Measurements from ENCODE around the gene NPEPL1. TPM values are rescaled to one million over a fixed set of nuclear protein-coding genes. Genes with fewer than 3 reads are reported as not detected.

NPEPL1 gene
- total RNA-seq, 1 donor from 2014 or later, result 22.9 TPM

DNA sequence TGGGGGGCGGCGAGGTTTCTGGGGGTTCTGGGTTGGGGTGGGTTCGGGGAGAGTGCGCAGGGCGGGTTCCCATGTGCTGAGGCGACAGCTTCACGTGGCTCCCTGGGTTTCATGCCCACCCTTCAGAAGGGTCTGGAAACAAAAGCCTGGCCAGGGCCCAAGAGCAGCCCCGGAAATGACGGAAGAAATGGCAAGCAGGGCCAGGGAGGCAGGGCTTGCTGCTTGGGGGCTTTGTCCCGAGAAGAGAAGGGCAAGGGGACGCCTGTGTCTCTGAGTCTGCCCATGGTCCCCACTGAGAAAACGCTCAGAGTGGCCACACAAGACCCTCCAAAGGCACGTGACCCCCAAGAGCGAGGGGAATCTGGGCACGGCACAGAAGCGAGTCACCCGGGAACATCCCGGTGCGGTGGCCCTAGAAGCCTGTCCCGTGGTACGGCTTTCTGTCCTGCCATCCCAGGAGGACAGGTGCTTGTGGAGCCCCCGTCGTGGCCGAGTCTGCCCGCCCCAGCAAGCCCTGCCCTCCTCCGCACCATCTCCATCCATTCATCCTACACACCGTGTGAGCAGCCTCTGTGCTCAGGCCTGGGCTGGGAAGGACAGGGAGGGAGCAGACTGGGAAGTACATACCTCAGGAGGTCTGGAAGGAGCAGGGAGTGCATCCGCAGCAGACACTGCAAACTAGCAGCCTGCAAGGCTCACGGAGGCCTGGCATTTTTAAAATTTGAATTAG lies 9.0 kb downstream of the NPEPL1 start:
- peaks cover 25% of the 10 kb centered on the region for H3K36me3 Mint-ChIP-seq (ENCODE audit: low read depth)
- DNase-seq (ENCODE audit: low spot score), result no peak
- H3K9me3 Mint-ChIP-seq, result no peaks in the 10 kb centered on the region
- intact Hi-C loops (cut with micrococcal nuclease), result no loop called here
- no peak overlapping the region for H3K27ac Mint-ChIP-seq
- H3K4me1 Mint-ChIP-seq (ENCODE audit: low read depth), result no peaks in the 10 kb centered on the region
- H3K27me3 Mint-ChIP-seq (ENCODE audit: insufficient read depth), result no peaks in the 10 kb centered on the region
- H3K4me3 Mint-ChIP-seq, result no peak overlapping the region

DNA sequence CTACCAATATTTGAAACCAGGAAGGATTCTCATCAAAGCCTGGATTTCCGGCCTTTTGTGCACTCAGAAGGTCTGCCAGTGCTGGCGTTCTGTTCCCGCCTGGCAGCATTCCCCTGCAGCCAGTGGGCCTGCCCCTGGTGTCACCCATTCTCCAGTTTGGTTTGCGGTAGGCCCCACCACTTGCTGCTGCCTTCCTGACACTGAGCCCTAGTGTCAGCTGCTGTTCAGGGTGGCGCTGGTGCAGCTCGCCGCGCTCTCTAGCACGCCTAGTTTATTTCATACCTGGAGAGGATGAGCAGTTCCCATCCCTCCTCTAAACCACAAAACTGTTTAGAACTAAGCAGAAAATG lies 9.5 kb downstream of the NPEPL1 start:
- intact Hi-C loops (cut with micrococcal nuclease), result no loop called here
- Mint-ChIP-seq H3K4me3 (no peak overlapping the region), H3K4me1 (ENCODE audit: low read depth) (no peaks in the 10 kb centered on the region), H3K9me3 (no peaks in the 10 kb centered on the region), H3K27ac (no peak overlapping the region), H3K27me3 (ENCODE audit: insufficient read depth) (no peaks in the 10 kb centered on the region), H3K36me3 (ENCODE audit: low read depth) (peaks cover 22% of the 10 kb centered on the region)
- no peak for DNase-seq (ENCODE audit: low spot score)

DNA sequence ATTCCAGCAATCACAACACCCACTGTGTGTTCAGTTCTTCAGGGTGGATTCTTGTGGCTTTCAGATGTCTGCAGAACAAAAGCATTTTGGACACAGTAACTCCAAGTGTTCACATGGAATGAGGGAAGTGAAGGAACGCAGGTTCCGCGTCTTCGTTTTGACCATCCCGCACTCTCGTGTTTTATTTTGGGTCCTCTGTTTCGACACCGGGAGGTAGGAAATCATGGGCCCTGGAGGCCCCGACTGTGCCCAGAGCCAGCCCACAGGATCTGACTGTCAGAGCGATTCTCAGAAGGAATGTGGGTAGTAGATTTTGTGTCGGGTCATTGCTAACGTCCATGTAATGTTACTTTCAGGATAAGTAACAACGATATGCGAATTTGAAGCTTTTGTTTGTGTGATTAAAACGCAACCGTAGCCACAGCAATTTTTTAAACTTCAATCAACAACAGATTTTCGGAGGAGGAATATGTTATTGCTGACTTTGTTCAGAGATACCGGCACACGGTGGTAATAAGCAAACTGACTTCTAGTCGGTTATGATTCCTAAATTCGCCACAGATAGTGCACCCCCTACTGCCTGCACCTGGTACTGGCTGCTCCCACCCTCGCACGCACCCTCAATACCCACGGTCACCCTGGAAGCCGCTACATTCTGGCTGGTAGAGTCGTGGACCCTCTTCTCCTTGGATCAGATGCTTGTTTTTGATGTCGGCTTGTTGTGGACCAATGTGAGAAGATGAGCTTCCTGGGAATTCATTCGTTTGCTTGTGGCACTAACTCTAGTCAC lies 10.5 kb downstream of the NPEPL1 start:
- peaks cover 19% of the 10 kb centered on the region for H3K36me3 Mint-ChIP-seq (ENCODE audit: low read depth)
- H3K4me3 Mint-ChIP-seq, result no peak overlapping the region
- DNase-seq (ENCODE audit: low spot score), result no peak
- no peaks in the 10 kb centered on the region for H3K4me1 Mint-ChIP-seq (ENCODE audit: low read depth)
- intact Hi-C loops (cut with micrococcal nuclease), result no loop called here
- no peaks in the 10 kb centered on the region for H3K27me3 Mint-ChIP-seq (ENCODE audit: insufficient read depth)
- H3K9me3 Mint-ChIP-seq, result no peaks in the 10 kb centered on the region
- no peak overlapping the region for H3K27ac Mint-ChIP-seq

DNA sequence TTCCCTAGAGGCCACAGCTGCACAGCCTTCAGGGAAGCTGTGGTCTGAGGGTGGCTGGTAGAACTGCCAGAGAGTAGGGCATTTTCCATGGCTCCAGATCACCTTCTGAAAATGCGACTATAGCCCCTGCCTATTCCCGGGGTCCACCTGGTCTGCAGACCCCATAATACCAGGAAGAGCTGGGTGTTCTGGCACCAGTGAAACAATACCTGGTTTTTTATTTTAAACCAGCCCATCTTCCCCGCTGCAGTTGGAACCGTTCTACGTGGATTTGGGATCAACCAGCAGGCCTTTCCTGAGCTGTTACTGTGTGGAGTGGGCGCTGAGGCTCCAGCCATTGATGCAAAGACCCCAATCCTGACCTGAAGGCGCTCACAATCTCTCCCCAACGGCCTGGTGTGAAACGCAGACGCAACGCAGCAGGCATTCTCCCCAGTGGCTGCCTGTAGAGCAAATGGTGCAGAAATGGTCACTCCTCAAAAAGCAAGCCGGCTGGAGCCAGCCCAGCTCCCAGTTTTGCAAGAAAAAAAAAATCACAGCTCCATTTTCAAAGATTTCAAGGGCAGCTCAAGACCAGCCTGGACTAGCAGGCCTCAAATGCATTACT lies 11.3 kb downstream of the NPEPL1 start:
- Mint-ChIP-seq H3K27me3 (ENCODE audit: insufficient read depth) (no peaks in the 10 kb centered on the region), H3K27ac (no peak overlapping the region), H3K9me3 (no peaks in the 10 kb centered on the region), H3K4me1 (ENCODE audit: low read depth) (no peaks in the 10 kb centered on the region), H3K36me3 (ENCODE audit: low read depth) (peaks cover 19% of the 10 kb centered on the region), H3K4me3 (no peak overlapping the region)
- no peak for DNase-seq (ENCODE audit: low spot score)
- intact Hi-C loops (cut with micrococcal nuclease), result no loop called here

DNA sequence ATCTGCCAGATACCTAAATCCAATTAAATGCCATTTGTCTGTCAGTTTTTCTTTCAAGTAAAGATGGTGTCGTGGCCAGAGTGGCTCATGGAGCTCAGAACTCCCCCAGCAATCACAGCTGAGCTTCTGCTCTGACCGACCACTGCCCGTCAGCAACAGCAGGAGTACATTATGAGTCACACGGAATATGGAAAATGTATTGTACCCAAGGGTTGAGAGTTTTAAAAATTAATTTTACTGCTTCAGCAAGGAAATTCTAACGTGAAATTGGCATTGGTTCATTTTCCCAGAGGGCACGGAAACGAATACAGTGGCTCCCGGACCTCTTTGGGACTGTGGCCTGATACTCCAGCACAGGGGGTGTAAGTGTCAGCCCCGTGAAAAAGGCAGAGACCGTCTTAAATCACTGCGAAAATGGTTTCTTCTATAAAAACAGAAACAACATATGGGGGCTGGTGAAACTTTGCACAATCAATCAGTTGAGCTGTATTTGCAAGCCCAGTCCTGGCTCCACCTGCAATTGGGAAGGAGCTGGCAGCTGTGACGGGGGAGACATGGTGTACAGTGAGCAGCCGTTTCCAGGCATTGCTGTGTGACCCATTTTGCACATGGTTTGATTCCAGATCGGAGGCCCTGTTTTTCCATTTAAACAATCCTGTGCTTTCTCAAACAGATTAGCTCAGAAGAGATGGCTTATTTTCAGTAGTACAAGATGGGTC lies 12.8 kb downstream of the NPEPL1 start:
- H3K36me3 Mint-ChIP-seq (ENCODE audit: low read depth), result peaks cover 20% of the 10 kb centered on the region
- no peak overlapping the region for H3K4me3 Mint-ChIP-seq
- H3K9me3 Mint-ChIP-seq, result no peaks in the 10 kb centered on the region
- H3K27ac Mint-ChIP-seq, result no peak overlapping the region
- no peaks in the 10 kb centered on the region for H3K4me1 Mint-ChIP-seq (ENCODE audit: low read depth)
- DNase-seq (ENCODE audit: low spot score), result no peak
- no peaks in the 10 kb centered on the region for H3K27me3 Mint-ChIP-seq (ENCODE audit: insufficient read depth)
- intact Hi-C loops (cut with micrococcal nuclease), result no loop called here

DNA sequence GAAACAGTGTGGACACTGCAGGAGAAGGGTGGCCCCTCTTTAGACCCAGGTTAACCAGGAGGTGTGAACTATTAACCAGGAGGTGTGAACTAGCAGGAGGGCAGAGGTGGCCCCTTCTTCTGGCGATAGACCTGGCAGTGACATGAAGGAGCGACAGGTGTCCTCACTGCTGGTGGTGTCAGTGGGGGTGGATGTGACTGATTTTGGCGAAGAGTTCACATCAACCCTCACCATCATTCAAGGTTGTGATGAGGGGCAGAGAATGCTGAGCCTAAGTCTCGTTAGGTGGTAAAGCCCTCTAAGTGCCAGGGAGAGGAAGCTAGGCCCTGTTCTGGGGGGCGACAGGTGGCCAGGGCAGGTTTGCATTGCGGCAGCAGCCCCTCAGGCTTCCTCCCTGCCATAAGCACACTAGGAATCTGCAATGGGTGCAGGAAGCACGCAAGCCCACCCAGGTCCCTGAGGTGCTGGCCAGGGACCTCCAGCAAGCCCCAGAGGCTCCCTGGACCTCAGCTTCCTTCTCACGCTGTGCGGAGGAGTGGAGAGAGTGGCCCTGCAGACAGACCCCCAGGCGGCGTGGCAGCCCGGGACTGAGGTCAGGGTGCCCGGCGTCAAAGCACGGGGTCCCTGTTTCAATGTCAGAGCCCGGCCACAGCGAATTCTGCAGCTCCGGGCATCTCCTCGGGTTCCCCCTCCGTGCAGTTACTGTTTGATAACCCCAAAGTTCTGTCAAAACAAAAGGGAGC lies 13.7 kb downstream of the NPEPL1 start:
- H3K4me1 Mint-ChIP-seq (ENCODE audit: low read depth), result no peaks in the 10 kb centered on the region
- no peak for DNase-seq (ENCODE audit: low spot score)
- no peak overlapping the region for H3K4me3 Mint-ChIP-seq
- H3K9me3 Mint-ChIP-seq, result no peaks in the 10 kb centered on the region
- peaks cover 20% of the 10 kb centered on the region for H3K36me3 Mint-ChIP-seq (ENCODE audit: low read depth)
- intact Hi-C loops (cut with micrococcal nuclease), result no loop called here
- H3K27ac Mint-ChIP-seq, result no peak overlapping the region
- no peaks in the 10 kb centered on the region for H3K27me3 Mint-ChIP-seq (ENCODE audit: insufficient read depth)

DNA sequence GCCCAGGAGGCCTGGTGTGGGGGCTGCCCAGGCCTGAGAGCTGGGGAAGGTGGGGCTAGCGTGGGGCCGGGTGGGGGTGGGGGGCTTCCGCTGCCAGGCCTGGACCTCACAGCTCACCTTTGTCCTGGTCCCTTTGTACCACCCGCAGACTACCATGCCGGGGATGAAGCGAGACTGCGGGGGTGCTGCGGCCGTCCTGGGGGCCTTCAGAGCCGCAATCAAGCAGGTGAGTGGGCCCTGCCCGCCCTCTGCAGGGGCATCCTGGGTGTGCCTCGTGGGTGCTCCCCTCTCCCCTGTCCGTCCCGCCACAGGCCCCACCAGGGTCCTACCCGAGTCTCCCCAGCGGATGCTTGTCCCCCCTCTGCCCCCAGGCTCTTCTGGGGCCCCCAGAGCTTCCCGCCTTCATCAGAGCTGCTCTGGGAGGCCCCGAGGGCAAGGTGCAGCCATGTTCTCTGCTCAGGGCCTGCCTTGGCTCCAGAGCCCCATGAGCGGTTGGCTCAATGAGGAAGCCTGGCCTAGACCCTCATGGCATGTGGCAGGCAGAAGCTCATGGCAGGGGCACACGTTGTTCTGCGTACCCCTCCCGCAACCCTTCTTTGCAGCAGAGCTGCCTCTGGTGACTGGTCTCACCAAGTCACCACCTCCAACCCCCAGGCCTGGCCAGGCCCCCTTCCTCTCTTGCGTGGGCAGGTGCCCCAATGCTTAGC lies 14.5 kb downstream of the NPEPL1 start:
- Mint-ChIP-seq H3K4me3 (no peak overlapping the region), H3K9me3 (no peaks in the 10 kb centered on the region), H3K36me3 (ENCODE audit: low read depth) (peaks cover 20% of the 10 kb centered on the region), H3K4me1 (ENCODE audit: low read depth) (no peaks in the 10 kb centered on the region), H3K27me3 (ENCODE audit: insufficient read depth) (no peaks in the 10 kb centered on the region), H3K27ac (no peak overlapping the region)
- DNase-seq (ENCODE audit: low spot score), result no peak
- intact Hi-C loops (cut with micrococcal nuclease), result no loop called here

DNA sequence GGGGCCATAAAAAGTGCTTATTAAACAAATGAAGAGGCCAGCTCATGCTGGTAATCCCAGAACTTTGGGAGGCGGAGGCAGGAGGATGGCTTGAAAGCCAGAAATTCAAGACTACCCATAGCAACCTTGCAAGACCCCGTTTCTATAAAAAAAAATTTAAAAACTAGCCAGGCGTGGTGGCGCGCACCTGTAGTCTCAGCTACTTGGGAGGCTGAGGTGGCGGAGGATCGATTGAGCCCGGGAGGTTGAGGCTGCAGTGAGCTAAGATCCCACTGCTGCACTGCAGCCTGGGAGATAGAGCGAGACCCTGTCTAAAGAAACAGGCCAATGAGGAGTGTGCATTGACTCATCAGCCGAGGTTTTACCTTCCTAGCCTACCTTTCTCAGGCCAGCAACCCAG lies 15.2 kb downstream of the NPEPL1 start:
- DNase-seq (ENCODE audit: low spot score), result no peak
- no peaks in the 10 kb centered on the region for H3K9me3 Mint-ChIP-seq
- H3K27me3 Mint-ChIP-seq (ENCODE audit: insufficient read depth), result no peaks in the 10 kb centered on the region
- intact Hi-C loops (cut with micrococcal nuclease), result no loop called here
- H3K27ac Mint-ChIP-seq, result no peak overlapping the region
- H3K36me3 Mint-ChIP-seq (ENCODE audit: low read depth), result peaks cover 16% of the 10 kb centered on the region
- no peak overlapping the region for H3K4me3 Mint-ChIP-seq
- no peaks in the 10 kb centered on the region for H3K4me1 Mint-ChIP-seq (ENCODE audit: low read depth)

DNA sequence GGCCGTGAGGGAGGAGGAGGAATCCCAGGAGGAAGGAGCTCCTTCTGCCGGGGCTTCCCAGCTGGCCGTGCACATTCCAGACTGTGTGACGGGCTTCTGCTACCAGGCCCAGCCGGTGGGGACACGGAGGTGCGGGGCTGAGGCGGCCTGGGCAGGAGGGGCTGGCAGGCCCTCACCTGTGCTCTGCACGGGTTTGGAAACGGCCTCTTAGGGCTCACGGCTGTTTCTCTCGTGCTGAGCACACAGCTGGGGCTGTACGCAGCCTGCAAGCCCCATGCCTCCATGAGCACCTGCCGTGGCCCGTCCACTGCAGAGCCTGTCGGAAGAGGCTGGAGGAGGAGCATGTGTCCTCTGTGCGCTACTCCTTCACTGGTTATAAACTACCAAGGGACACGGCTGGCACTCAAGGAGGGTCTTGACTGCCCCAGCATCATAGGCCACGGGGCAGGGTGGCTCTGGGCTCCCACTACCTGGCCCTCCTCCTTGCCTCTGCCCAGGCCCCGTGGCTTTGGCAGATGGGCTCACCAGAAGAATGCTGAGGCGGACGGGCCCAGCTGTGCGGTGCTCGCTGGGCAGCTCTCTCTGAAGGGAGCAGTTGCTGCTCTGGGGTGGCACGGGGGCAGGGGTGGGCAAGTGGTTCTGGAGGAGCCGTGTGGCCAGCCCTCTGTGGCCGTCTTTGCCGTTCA lies 15.8 kb downstream of the NPEPL1 start:
- DNase-seq (ENCODE audit: low spot score), result no peak
- H3K9me3 Mint-ChIP-seq, result no peaks in the 10 kb centered on the region
- no peak overlapping the region for H3K4me3 Mint-ChIP-seq
- H3K4me1 Mint-ChIP-seq (ENCODE audit: low read depth), result no peaks in the 10 kb centered on the region
- H3K27ac Mint-ChIP-seq, result no peak overlapping the region
- H3K36me3 Mint-ChIP-seq (ENCODE audit: low read depth), result peaks cover 14% of the 10 kb centered on the region
- intact Hi-C loops (cut with micrococcal nuclease), result no loop called here
- H3K27me3 Mint-ChIP-seq (ENCODE audit: insufficient read depth), result no peaks in the 10 kb centered on the region

DNA sequence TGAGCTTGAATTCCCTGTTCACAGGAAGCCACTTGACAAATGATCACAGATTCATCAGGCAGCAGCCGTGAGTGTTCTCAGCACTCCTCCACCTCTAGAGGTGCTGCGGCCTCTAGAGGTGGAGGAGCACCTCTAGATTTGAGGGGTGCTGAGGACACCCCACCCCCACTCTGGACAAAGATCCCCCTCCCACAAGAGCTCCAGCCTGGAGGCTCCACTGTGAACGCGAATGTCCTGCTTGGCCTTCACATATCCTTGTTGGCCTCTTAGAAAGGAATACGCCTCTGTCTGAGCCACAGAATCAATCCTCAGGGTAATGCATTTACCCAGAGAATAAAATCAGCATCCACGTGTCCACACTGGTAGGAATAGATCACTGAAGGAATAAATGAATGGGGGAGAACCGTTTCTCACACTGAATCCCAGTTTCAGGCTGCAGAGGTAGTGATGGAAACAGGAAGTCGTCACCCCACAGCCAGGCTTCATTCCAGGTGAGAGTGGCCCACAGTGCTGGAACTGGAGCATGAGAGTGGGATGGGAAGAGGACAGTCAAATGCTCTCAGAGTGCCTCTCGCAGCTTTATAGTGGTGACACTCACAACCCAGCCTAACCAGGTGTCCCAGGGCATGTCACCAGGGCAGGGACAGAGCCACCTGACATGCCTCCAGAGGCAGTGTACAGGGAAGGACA lies 16.6 kb downstream of the NPEPL1 start:
- Mint-ChIP-seq H3K4me1 (ENCODE audit: low read depth) (no peaks in the 10 kb centered on the region), H3K27ac (no peak overlapping the region), H3K36me3 (ENCODE audit: low read depth) (peaks cover 9% of the 10 kb centered on the region), H3K9me3 (no peaks in the 10 kb centered on the region), H3K27me3 (ENCODE audit: insufficient read depth) (no peaks in the 10 kb centered on the region), H3K4me3 (no peak overlapping the region)
- DNase-seq (ENCODE audit: low spot score), result no peak
- intact Hi-C loops (cut with micrococcal nuclease), result loop anchor here (1.0 kb wide), 1 partner anchor 20 kb away; no protein-coding TSS in a partner anchor

DNA sequence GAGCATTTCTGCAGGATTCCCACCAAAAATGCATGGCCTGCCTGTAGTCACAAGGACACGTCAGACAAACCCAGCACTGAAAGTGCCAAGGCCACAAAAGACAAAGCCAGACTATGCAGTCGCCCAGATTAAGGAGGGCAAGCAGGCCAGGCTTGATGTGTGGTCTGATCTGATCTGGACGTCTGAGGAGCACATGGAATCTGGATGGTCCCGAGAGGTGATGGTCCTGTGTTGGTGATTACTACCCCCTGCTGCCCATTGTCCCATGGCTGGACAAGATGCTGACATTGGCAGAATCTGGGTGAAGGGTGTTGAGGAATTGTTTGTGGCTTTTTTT lies 17.1 kb downstream of the NPEPL1 start:
- no peak for DNase-seq (ENCODE audit: low spot score)
- intact Hi-C loops (cut with micrococcal nuclease), result loop anchor here (1.0 kb wide), 1 partner anchor 20 kb away; no protein-coding TSS in a partner anchor

More for the DNA sequence above, 17.1 kb downstream of the NPEPL1 start:
- Mint-ChIP-seq H3K9me3 (no peaks in the 10 kb centered on the region), H3K27ac (no peak overlapping the region), H3K4me3 (no peak overlapping the region), H3K27me3 (ENCODE audit: insufficient read depth) (no peaks in the 10 kb centered on the region), H3K36me3 (ENCODE audit: low read depth) (peaks cover 6% of the 10 kb centered on the region), H3K4me1 (ENCODE audit: low read depth) (no peaks in the 10 kb centered on the region)
